H1 (cell line): ENCODE results near the gene MEX3D. TPM values are rescaled to one million over a fixed set of nuclear protein-coding genes. Genes with fewer than 3 reads are reported as not detected.

Source experiments
- CTCF ChIA-PET: fragments of 300-600 bp; sonication (Branson Sonifier 250); formaldehyde crosslinking; loops from one replicate; lab custom pipeline; 2021; ENCODE audit not compliant: partially characterized antibody; lab: Charles Lee
- POLR2A ChIA-PET: fragments of 300-600 bp; sonication (Branson Sonifier 250); formaldehyde crosslinking; loops from one replicate; lab custom pipeline; 2021; ENCODE audit warnings: inconsistent platforms; ENCODE audit not compliant: partially characterized antibody; lab: Charles Lee
- DNase-seq, 2 experiments: peaks; one replicate each; pipeline versions ENCODE4 v3.0.0 to v3.0.0-alpha.2; 2010 to 2022; ENCODE audit warnings: low spot score in 2 of 2, low read depth in 1 of 2, mixed read lengths in 1 of 2
- FAIRE-seq: peaks from 2 replicates; lab custom pipeline; 2011; peaks lifted over from hg19 to GRCh38; lab: Jason Lieb, UNC
- H2AFZ ChIP-seq: 2 replicates; pipeline ENCODE4 v1.8.1; 2012; ENCODE audit warnings: low read length, inconsistent platforms
- H2AK5ac ChIP-seq: 2 replicates; pipeline ENCODE4 v1.6.1; 2013; ENCODE audit warnings: low read depth, low read length
- H2BK120ac ChIP-seq: replicated peaks from 2 replicates; pipeline ENCODE3; 2013; ENCODE audit warnings: low read depth, low read length, inconsistent platforms
- H2BK12ac ChIP-seq: 2 replicates; pipeline ENCODE4 v1.6.1; 2013; ENCODE audit warnings: low read depth, low read length
- H2BK15ac ChIP-seq: 2 replicates; pipeline ENCODE4 v1.6.1; 2013; ENCODE audit warnings: low read length
- H2BK20ac ChIP-seq: 2 replicates; pipeline ENCODE4 v1.6.1; 2013; ENCODE audit warnings: low read length
- H2BK5ac ChIP-seq: 2 replicates; pipeline ENCODE4 v1.6.1; 2013; ENCODE audit warnings: low read depth, low read length
- H3K14ac ChIP-seq: 2 replicates; pipeline ENCODE4 v1.6.1; 2013; ENCODE audit warnings: inconsistent platforms; ENCODE audit not compliant: insufficient read length
- H3K18ac ChIP-seq: 2 replicates; pipeline ENCODE4 v1.6.1; 2013; ENCODE audit warnings: low read length; ENCODE audit errors: extremely low read depth
- H3K23ac ChIP-seq: 2 replicates; pipeline ENCODE4 v1.6.1; 2013; ENCODE audit warnings: inconsistent platforms; ENCODE audit not compliant: insufficient read length
- H3K23me2 ChIP-seq: 2 replicates; pipeline ENCODE4 v1.6.1; 2013; ENCODE audit warnings: low read depth, low read length
- H3K27ac ChIP-seq: 2 replicates; pipeline ENCODE4 v1.6.1; 2011; ENCODE audit warnings: low read depth, low read length, inconsistent platforms
- H3K27me3 ChIP-seq, 4 experiments: replicated peaks in 1 of 4; 1 replicate in 1 of 4; 2 replicates in 3 of 4; pipeline versions ENCODE4 v1.6.1 to v1.8.1; 2011 to 2013; ENCODE audit warnings: low read length in 3 of 4, mild to moderate bottlenecking in 3 of 4, inconsistent platforms in 2 of 4, mixed read lengths in 2 of 4, moderate library complexity in 1 of 4; ENCODE audit not compliant: control insufficient read depth in 3 of 4, insufficient read depth in 3 of 4; ENCODE audit errors: extremely low read depth in 1 of 4
- H3K36me3 ChIP-seq, 4 experiments: 2 replicates each; pipeline versions ENCODE4 v1.6.1 to v1.8.1; 2011 to 2013; ENCODE audit warnings: mild to moderate bottlenecking in 4 of 4, low read length in 3 of 4, moderate library complexity in 2 of 4, control low read depth in 1 of 4, inconsistent platforms in 1 of 4; ENCODE audit not compliant: insufficient read depth in 4 of 4, control insufficient read depth in 2 of 4
- H3K4ac ChIP-seq: replicated peaks from 2 replicates; pipeline ENCODE3; 2013; ENCODE audit warnings: low read length, low read depth, mixed read lengths, inconsistent platforms; ENCODE audit not compliant: insufficient read length
- H3K4me1 ChIP-seq, 4 experiments: replicated peaks in 1 of 4; 1 replicate in 1 of 4; 2 replicates in 3 of 4; pipeline versions ENCODE4 v1.6.1 to v1.8.1; 2011 to 2013; ENCODE audit warnings: low read length in 3 of 4, inconsistent platforms in 2 of 4, mixed read lengths in 1 of 4; ENCODE audit not compliant: insufficient read depth in 4 of 4, control insufficient read depth in 3 of 4
- H3K4me2 ChIP-seq, 2 experiments: 2 replicates each; pipeline versions ENCODE4 v1.6.1 to v1.8.1; 2011 to 2013; ENCODE audit warnings: low read depth in 2 of 2, low read length in 2 of 2, control low read depth in 1 of 2, inconsistent platforms in 1 of 2, mild to moderate bottlenecking in 1 of 2; ENCODE audit not compliant: insufficient read depth in 1 of 2
- H3K4me3 ChIP-seq, 4 experiments: fragments of 200-600, 300-600 bp in 1 of 4; sonication (generic), shearing (Covaris generic), sonication (Bioruptor Twin) in 1 of 4; 2 replicates each; pipeline versions ENCODE4 v1.5.1 to v1.8.1; 2011 to 2016; ENCODE audit warnings: low read length in 4 of 4, low read depth in 3 of 4, control low read depth in 2 of 4, inconsistent platforms in 2 of 4, mild to moderate bottlenecking in 2 of 4, mixed read lengths in 1 of 4, moderate library complexity in 1 of 4; ENCODE audit not compliant: insufficient read depth in 2 of 4; ENCODE audit errors: extremely low read depth in 1 of 4
- H3K56ac ChIP-seq: replicated peaks from 2 replicates; pipeline ENCODE3; 2013; ENCODE audit warnings: low read depth, mild to moderate bottlenecking, mixed read lengths, low read length, inconsistent platforms; ENCODE audit not compliant: insufficient read length
- H3K79me1 ChIP-seq: 2 replicates; pipeline ENCODE4 v1.6.1; 2013; ENCODE audit warnings: low read depth, low read length, control low read depth
- H3K79me2 ChIP-seq, 2 experiments: 2 replicates each; pipeline versions ENCODE4 v1.6.1 to v1.8.1; 2012 to 2013; ENCODE audit warnings: low read length in 2 of 2, mild to moderate bottlenecking in 2 of 2, inconsistent platforms in 1 of 2; ENCODE audit not compliant: insufficient read depth in 2 of 2, control insufficient read depth in 1 of 2
- H3K9ac ChIP-seq, 4 experiments: replicated peaks in 1 of 4; 1 replicate in 1 of 4; 2 replicates in 3 of 4; pipeline versions ENCODE4 v1.6.1 to v1.8.1; 2011 to 2013; ENCODE audit warnings: low read depth in 3 of 4, low read length in 3 of 4, control low read depth in 2 of 4, mild to moderate bottlenecking in 2 of 4, moderate library complexity in 2 of 4, inconsistent platforms in 1 of 4; ENCODE audit errors: extremely low read depth in 1 of 4
- H3K9me3 ChIP-seq, 2 experiments: 2 replicates each; pipeline versions ENCODE4 v1.6.1 to v1.8.1; 2012 to 2013; ENCODE audit warnings: mild to moderate bottlenecking in 2 of 2, moderate library complexity in 2 of 2, control low read depth in 1 of 2, inconsistent platforms in 1 of 2, low read depth in 1 of 2, low read length in 1 of 2, mixed read lengths in 1 of 2; ENCODE audit not compliant: insufficient read depth in 2 of 2
- H4K20me1 ChIP-seq, 2 experiments: replicated peaks in 1 of 2; 2 replicates each; pipeline versions ENCODE3 to v1.8.1; 2011 to 2013; ENCODE audit warnings: inconsistent platforms in 2 of 2, low read length in 2 of 2, mild to moderate bottlenecking in 1 of 2; ENCODE audit not compliant: insufficient read depth in 2 of 2, control insufficient read depth in 1 of 2
- H4K5ac ChIP-seq: 2 replicates; pipeline ENCODE4 v1.6.1; 2013; ENCODE audit warnings: low read length, low read depth, mixed read lengths, inconsistent platforms; ENCODE audit not compliant: insufficient read length
- H4K8ac ChIP-seq: 2 replicates; pipeline ENCODE4 v1.8.0; 2013; ENCODE audit warnings: mild to moderate bottlenecking, moderate library complexity, low read length, inconsistent platforms; ENCODE audit not compliant: insufficient read depth; ENCODE audit errors: extremely low read depth
- H4K91ac ChIP-seq: replicated peaks from 2 replicates; pipeline ENCODE3; 2013; ENCODE audit warnings: low read length, mixed read lengths, inconsistent platforms; ENCODE audit not compliant: insufficient read length
- BCL11A ChIP-seq, 2 experiments: IDR thresholded peaks; one replicate each; pipeline ENCODE4 v1.6.1; 2011; ENCODE audit warnings: low read depth in 2 of 2, low read length in 2 of 2, mild to moderate bottlenecking in 2 of 2
- BRCA1 ChIP-seq: IDR thresholded peaks from 2 replicates; pipeline ENCODE4 v1.6.1; 2012; ENCODE audit warnings: low read depth, low read length, improper control_type of control experiment
- CHD1 ChIP-seq: IDR thresholded peaks from 2 replicates; pipeline ENCODE4 v1.6.1; 2012; ENCODE audit warnings: low read depth, low read length, improper control_type of control experiment
- CTBP2 ChIP-seq: IDR thresholded peaks from 2 replicates; pipeline ENCODE4 v1.7.0; 2011; ENCODE audit warnings: borderline replicate concordance, mild to moderate bottlenecking, moderate library complexity, mixed read lengths, low read length; ENCODE audit not compliant: insufficient read depth, insufficient read length
- GABPA ChIP-seq: IDR thresholded peaks from 2 replicates; pipeline ENCODE4 v1.6.1; 2011; ENCODE audit warnings: mild to moderate bottlenecking, low read length, moderate library complexity, borderline replicate concordance; ENCODE audit not compliant: insufficient read depth
- JUND ChIP-seq: IDR thresholded peaks from 2 replicates; pipeline ENCODE4 v1.6.1; 2011; ENCODE audit warnings: mild to moderate bottlenecking, improper control_type of control experiment, low read length
- NRF1 ChIP-seq: IDR thresholded peaks from 2 replicates; pipeline ENCODE4 v1.6.1; 2011; ENCODE audit warnings: mild to moderate bottlenecking, low read depth, low read length, improper control_type of control experiment
- POU5F1 ChIP-seq: IDR thresholded peaks from 2 replicates; pipeline ENCODE4 v1.6.1; 2011; ENCODE audit warnings: low read depth, mild to moderate bottlenecking, low read length, moderate library complexity
- RBBP5 ChIP-seq: IDR thresholded peaks from 2 replicates; pipeline ENCODE4 v1.7.1; 2012; ENCODE audit warnings: low read depth, mild to moderate bottlenecking, inconsistent platforms, low read length, moderate library complexity, borderline replicate concordance
- RFX5 ChIP-seq: IDR thresholded peaks from 2 replicates; pipeline ENCODE4 v1.6.1; 2011; ENCODE audit warnings: low read depth, low read length, improper control_type of control experiment, borderline replicate concordance
- SIX5 ChIP-seq: IDR thresholded peaks from 2 replicates; pipeline ENCODE4 v1.6.1; 2011; ENCODE audit warnings: mild to moderate bottlenecking, low read depth, low read length
- SP2 ChIP-seq: IDR thresholded peaks from 2 replicates; pipeline ENCODE4 v1.6.1; 2012; ENCODE audit warnings: mild to moderate bottlenecking, low read length, inconsistent platforms
- SRF ChIP-seq: IDR thresholded peaks from 2 replicates; pipeline ENCODE4 v1.6.1; 2011; ENCODE audit warnings: mild to moderate bottlenecking, low read depth, low read length, moderate library complexity
- TCF12 ChIP-seq: IDR thresholded peaks from 2 replicates; pipeline ENCODE4 v1.6.1; 2011; ENCODE audit warnings: low read depth, mild to moderate bottlenecking, low read length
- WGBS, 2 experiments: shearing (Covaris generic) in 1 of 2; methylation state at CpG; one replicate each; pipeline versions ENCODE4 v1.1.6 to v1.1.7; 2013 to 2015; ENCODE audit warnings: low lambda C conversion rate in 2 of 2, mixed read lengths in 2 of 2, inconsistent platforms in 1 of 2, low coverage in 1 of 2, missing lambda C conversion rate in 1 of 2; ENCODE audit not compliant: insufficient replicate concordance in 2 of 2, insufficient coverage in 1 of 2, insufficient read length in 1 of 2; ENCODE audit errors: extremely low coverage in 1 of 2, missing lambda C conversion rate in 1 of 2; 5-methylcytosine and 5-hydroxymethylcytosine counted together
- polyA plus RNA-seq, 7 experiments: library from polyadenylated mRNA; depleted of rRNA in 3 of 7; stranded (reverse) in 5 of 7; unstranded in 2 of 7; fragments of >200 nt in 5 of 7; fragments of 200-250 nt in 2 of 7; gene quantifications; 1 replicate in 5 of 7; 2 replicates in 1 of 7; 4 replicates in 1 of 7; pipeline versions ENCODE4 v1.2.1 to v1.2.3, GENCODE V29; 2011 to 2013; ENCODE audit warnings: missing spikeins in 2 of 7, mixed read lengths in 2 of 7
- total RNA-seq: library from RNA; stranded (reverse); fragmentation: NEBNext Ultra II Directional; extraction: Animal tissue kit (Norgen Biotek cat#: 25700); gene quantifications from 2 replicates; pipeline ENCODE4 v1.2.1, GENCODE V29; 2021
- TF ChIP-seq, protein P1 (sequence below): IDR thresholded peaks from 2 replicates; pipeline ENCODE4 v1.6.1; 2011; ENCODE audit warnings: low read depth, mild to moderate bottlenecking, low read length; ENCODE audit not compliant: insufficient read depth

Gene MEX3D
- total and polyA plus RNA-seq, 2 of the 8 experiments (the other 6 are each of a cell fraction or from before 2014, with no cell fraction given) = 20.8 to 78.8 TPM

DNA sequence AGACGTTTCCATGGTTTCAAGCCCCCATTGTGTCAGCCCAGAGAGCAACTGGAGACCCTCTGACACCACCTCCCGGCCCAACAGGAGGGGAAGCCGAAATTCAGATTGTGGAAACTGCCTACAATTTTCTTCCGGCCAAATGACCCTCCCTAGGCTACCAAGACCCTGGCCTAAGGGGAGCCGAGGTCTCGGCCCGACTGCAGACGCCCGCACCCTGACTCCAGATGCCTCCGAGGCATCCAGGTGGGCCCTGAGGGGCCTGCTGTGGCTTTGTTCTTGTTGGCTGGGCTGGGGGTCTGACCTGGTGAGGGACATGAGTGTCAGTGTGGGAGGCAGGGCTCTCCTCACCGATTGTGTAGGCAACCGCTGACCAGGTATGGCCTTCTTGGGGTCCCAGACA lies 9.6 kb downstream of the MEX3D start:
- POLR2A ChIA-PET = interaction anchor here (0.8 kb wide), 1 partner anchor 8 kb away, joined by 3 read pairs; no protein-coding TSS in a partner anchor
- no peak overlapping the region for H3K27ac ChIP-seq
- no peak overlapping the region for H2BK120ac ChIP-seq
- H2BK20ac ChIP-seq = no peak overlapping the region
- FAIRE-seq = no peak
- TF ChIP-seq GABPA (no peak), TCF12 (no peak), CHD1 (no peak), RFX5 (no peak), JUND (no peak), CTBP2 (no peak), BRCA1 (no peak), BCL11A (IDR thresholded peaks at IDR 0.05; ENCODE audit: low read depth in 2 of 2, low read length in 2 of 2) (no peak), SRF (no peak), SP2 (no peak), SIX5 (no peak), POU5F1 (no peak), NRF1 (no peak), RBBP5 (no peak)
- TF ChIP-seq, protein P1, sequence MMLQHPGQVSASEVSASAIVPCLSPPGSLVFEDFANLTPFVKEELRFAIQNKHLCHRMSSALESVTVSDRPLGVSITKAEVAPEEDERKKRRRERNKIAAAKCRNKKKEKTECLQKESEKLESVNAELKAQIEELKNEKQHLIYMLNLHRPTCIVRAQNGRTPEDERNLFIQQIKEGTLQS = no peak
- TF ChIP-seq, all 59 proteins: peak for 0
- peaks cover 20% of the 10 kb centered on the region for H3K79me1 ChIP-seq
- no peaks in the 10 kb centered on the region for H3K9me3 ChIP-seq
- no peak overlapping the region for H4K5ac ChIP-seq
- H2AK5ac ChIP-seq = no peak overlapping the region
- H4K91ac ChIP-seq = no peak overlapping the region
- H2AFZ ChIP-seq = no peak overlapping the region
- H3K4ac ChIP-seq = no peak overlapping the region
- H4K20me1 ChIP-seq = peaks cover 26 to 42% of the 10 kb centered on the region in 2 experiments
- H2BK5ac ChIP-seq = no peak overlapping the region
- H4K8ac ChIP-seq = no peak overlapping the region
- H3K9ac ChIP-seq = no peak overlapping the region
- H2BK15ac ChIP-seq = no peak overlapping the region
- no peak overlapping the region for H3K14ac ChIP-seq
- peaks cover 0 to 42% of the 10 kb centered on the region in 2 experiments; a peak in 3 of 4 replicates for H3K79me2 ChIP-seq
- WGBS, 2 experiments = 91% methylated on average over 12 of the region's 12 CpGs; no CpG with 5 or more reads in 1 of the 2 experiments
- H3K27me3 ChIP-seq = no peaks in the 10 kb centered on the region
- CTCF ChIA-PET = interaction anchor here (0.5 kb wide), 1 partner anchor 1914 kb away, joined by 3 read pairs; no protein-coding TSS in a partner anchor
- H3K4me2 ChIP-seq = no peak overlapping the region
- H3K36me3 ChIP-seq = peaks cover 0 to 16% (median 1%) of the 10 kb centered on the region in 4 experiments; a peak in 6 of 8 replicates
- no peak overlapping the region for H2BK12ac ChIP-seq
- H3K4me3 ChIP-seq = no peak overlapping the region
- H3K23ac ChIP-seq = no peak overlapping the region
- H3K56ac ChIP-seq = no peak overlapping the region
- H3K23me2 ChIP-seq = no peaks in the 10 kb centered on the region
- H3K18ac ChIP-seq = no peak overlapping the region
- no peaks in the 10 kb centered on the region; a peak in 1 of 7 replicates for H3K4me1 ChIP-seq
- DNase-seq = no peak
